OCI-LY3 (cell line): ENCODE measurements around the gene FAM241B.

Experiments used
- EZH2phosphoT487 ChIP-seq: fragments of 200-600 bp; shearing (Covaris generic); IDR thresholded peaks from 2 replicates; pipeline ENCODE4 v1.6.1; 2018; ENCODE audit warnings: antibody characterized with exemption, mixed run types, low read depth
- TF ChIP-seq, protein P1 (sequence below): fragments of 200-600, 300-600 bp; sonication (generic); IDR thresholded peaks from 2 replicates; pipeline ENCODE4 v1.5.1; 2014; ENCODE audit warnings: antibody characterized with exemption, low read length, low read depth

DNA sequence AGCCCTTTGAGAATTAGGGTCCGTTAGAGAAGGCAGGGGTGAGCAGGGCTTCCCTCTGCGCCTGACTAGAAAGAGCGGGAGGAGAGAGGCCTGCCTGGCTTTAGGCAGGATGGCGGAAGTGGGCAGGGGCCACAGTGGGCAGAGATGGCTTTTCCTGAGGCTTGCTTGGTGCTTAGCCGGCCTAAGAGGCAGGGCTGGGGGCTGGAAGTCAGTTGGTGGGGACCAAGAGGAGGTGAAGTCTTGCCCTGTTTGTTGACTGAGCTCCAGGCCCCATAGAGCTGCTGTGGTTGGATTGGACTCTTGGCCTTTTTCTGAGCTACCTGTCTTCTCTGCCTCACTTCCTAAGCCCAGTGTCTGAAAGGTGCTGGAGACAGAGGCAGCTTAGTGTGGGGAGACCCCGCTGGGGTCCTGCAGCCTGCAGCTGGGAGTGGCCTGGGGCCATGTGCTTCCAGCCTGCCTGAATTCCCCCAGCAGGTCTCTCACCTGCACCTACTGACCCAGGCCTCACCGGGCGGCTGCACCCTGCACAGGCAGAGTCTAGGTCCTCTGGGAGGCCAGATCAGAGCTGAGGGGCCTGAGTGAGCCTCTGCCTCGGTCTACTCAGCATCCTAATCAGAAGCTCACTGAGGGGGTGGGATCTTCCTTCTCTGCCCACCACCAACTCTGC, 4.8 kb downstream of the FAM241B start:
- TF ChIP-seq, protein P1, sequence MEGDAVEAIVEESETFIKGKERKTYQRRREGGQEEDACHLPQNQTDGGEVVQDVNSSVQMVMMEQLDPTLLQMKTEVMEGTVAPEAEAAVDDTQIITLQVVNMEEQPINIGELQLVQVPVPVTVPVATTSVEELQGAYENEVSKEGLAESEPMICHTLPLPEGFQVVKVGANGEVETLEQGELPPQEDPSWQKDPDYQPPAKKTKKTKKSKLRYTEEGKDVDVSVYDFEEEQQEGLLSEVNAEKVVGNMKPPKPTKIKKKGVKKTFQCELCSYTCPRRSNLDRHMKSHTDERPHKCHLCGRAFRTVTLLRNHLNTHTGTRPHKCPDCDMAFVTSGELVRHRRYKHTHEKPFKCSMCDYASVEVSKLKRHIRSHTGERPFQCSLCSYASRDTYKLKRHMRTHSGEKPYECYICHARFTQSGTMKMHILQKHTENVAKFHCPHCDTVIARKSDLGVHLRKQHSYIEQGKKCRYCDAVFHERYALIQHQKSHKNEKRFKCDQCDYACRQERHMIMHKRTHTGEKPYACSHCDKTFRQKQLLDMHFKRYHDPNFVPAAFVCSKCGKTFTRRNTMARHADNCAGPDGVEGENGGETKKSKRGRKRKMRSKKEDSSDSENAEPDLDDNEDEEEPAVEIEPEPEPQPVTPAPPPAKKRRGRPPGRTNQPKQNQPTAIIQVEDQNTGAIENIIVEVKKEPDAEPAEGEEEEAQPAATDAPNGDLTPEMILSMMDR: no peak
- no peak for TF ChIP-seq EZH2phosphoT487
